Activated T-helper 2 cell treated with anti-CD3 and anti-CD28 coated beads, Interferon-gamma antibody, Interleukin-2, Interleukin-4, amounts not matched to agents 10 μg/mL and 5 μg/mL and 100 μg/mL, durations not matched to agents 14 hours and 24 hours and 36 hours (primary cell): ENCODE measurements around the gene SPATA1. TPM values are rescaled to one million over a fixed set of nuclear protein-coding genes. Genes with fewer than 3 reads are reported as not detected.
"Not testable (repeated sequence)": the region's sequence is repeated elsewhere in the genome, so short reads cannot be mapped to it uniquely, and the experiment has no call there.

ENCODE experiments used
- DNase-seq: peaks from one replicate; pipeline ENCODE4 v3.0.0; 2021; ENCODE audit warnings: low spot score
- H3K27ac Mint-ChIP-seq: one replicate; pipeline ENCODE4 v1.8.0; 2021; ENCODE audit warnings: mixed read lengths
- H3K27me3 Mint-ChIP-seq: one replicate; pipeline ENCODE4 v1.8.0; 2021; ENCODE audit warnings: low read depth, mixed read lengths
- H3K36me3 Mint-ChIP-seq: one replicate; pipeline ENCODE4 v1.8.0; 2021; ENCODE audit warnings: low read depth, mixed read lengths
- H3K4me1 Mint-ChIP-seq: one replicate; pipeline ENCODE4 v1.8.0; 2021; ENCODE audit warnings: low read depth, mixed read lengths
- H3K4me3 Mint-ChIP-seq: one replicate; pipeline ENCODE4 v1.8.0; 2021; ENCODE audit warnings: low read depth, mild to moderate bottlenecking, moderate library complexity, mixed read lengths
- H3K9me3 Mint-ChIP-seq: one replicate; pipeline ENCODE4 v1.8.0; 2021; ENCODE audit warnings: mixed read lengths
- intact Hi-C: fragments of 100-400 bp; cut with micrococcal nuclease; formaldehyde crosslinking; loops from one replicate; pipeline ENCODE4 v1.15.1; 2023
- total RNA-seq: library from RNA; stranded (reverse); gene quantifications from 2 replicates; pipeline ENCODE4 v1.2.3, GENCODE V29; 2022

SPATA1 gene
- total RNA-seq, 1 donor from 2014 or later: 1.4 TPM

GRCh38 chr1:84496498-84496897, 9.7 kb upstream of the SPATA1 start:
- no peak for DNase-seq

GRCh38 chr1:84497631-84498275, 8.4 kb upstream of the SPATA1 start:
- intact Hi-C loops: no loop called here
- Mint-ChIP-seq H3K4me1 (peaks cover 14% of the 10 kb centered on the region), H3K27me3 (no peaks in the 10 kb centered on the region), H3K36me3 (peaks cover 82% of the 10 kb centered on the region), H3K9me3 (no peaks in the 10 kb centered on the region), H3K27ac (no peak overlapping the region), H3K4me3 (no peak overlapping the region)
- no peak for DNase-seq

More at GRCh38 chr1:84496498-84496897, 9.7 kb upstream of the SPATA1 start:
- intact Hi-C loops: no loop called here
- Mint-ChIP-seq H3K27ac (no peak overlapping the region), H3K27me3 (no peaks in the 10 kb centered on the region), H3K9me3 (no peaks in the 10 kb centered on the region), H3K4me1 (peaks cover 10% of the 10 kb centered on the region), H3K36me3 (peaks cover 85% of the 10 kb centered on the region), H3K4me3 (no peak overlapping the region)

GRCh38 chr1:84502927-84503326, 3.3 kb upstream of the SPATA1 start:
- no peak overlapping the region for H3K27ac Mint-ChIP-seq
- no peaks in the 10 kb centered on the region for H3K27me3 Mint-ChIP-seq
- peaks cover 61% of the 10 kb centered on the region for H3K36me3 Mint-ChIP-seq
- DNase-seq: no peak
- no peaks in the 10 kb centered on the region for H3K9me3 Mint-ChIP-seq
- intact Hi-C loops: loop anchor here (10.0 kb wide), 1 partner anchor 208 kb away; no protein-coding TSS in a partner anchor
- H3K4me3 Mint-ChIP-seq: no peak overlapping the region
- H3K4me1 Mint-ChIP-seq: peaks cover 33% of the 10 kb centered on the region

GRCh38 chr1:84504580-84505492, 1.4 kb upstream of the SPATA1 start:
- Mint-ChIP-seq H3K36me3 (peaks cover 63% of the 10 kb centered on the region), H3K9me3 (peaks cover 14% of the 10 kb centered on the region), H3K27ac (peak overlapping the region; percentile 99), H3K4me1 (peaks cover 28% of the 10 kb centered on the region), H3K27me3 (no peaks in the 10 kb centered on the region), H3K4me3 (peak overlapping the region; percentile 100)
- intact Hi-C loops: loop anchor here (1.0 to 10.0 kb wide), 3 partner anchors 26 to 772 kb away; partner anchors contain the start of genes BCL10 and RPF1
- no peak for DNase-seq

- peaks cover 55% of the 10 kb centered on the region for H3K36me3 Mint-ChIP-seq
Observed at GRCh38 chr1:84505493-84506001, 639 bp upstream of the SPATA1 start.

DNA sequence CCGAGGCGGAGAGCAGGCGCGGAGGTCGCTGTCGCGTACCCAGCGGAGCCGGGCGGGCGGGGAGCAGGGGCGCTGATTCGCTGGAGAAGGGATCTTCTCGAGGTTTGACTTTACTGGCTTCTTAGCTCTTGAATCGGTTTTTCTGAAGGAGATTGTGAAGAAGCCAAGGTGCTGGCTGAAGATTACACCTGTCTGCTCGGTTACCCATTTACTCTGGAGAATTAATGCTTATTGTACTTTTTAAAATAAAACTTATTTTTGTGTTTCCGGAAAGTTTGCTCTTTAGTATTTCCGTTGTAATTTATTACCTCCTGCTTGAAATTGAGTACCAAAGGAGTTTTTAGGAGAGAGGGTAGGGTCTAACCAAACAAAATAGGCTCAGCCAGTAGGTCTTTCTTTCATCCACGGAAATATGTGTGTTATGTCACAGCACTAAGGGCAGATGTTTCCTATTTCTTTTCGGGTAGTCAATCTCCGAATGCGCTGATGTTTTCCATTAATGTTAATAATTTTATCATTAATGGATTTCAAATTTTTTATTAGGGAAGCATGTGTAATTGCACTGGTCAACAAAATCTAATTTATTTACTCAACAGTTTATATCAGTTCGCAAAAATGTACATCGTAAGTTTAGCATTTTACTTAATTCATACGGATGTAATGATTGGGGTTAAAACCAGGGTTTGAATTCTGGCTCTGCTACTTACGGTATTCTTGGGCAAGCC, 705 bp downstream of the SPATA1 start:
- H3K27me3 Mint-ChIP-seq: no peaks in the 10 kb centered on the region
- no peak for DNase-seq
- H3K4me1 Mint-ChIP-seq: peaks cover 21% of the 10 kb centered on the region
- peak overlapping the region; percentile 94 for H3K4me3 Mint-ChIP-seq
- intact Hi-C loops: loop anchor here (1.0 to 10.0 kb wide), 8 partner anchors 64 to 770 kb away; partner anchors contain the start of genes BCL10 and CTBS
- peak overlapping the region; percentile 98 for H3K27ac Mint-ChIP-seq
- peaks cover 14% of the 10 kb centered on the region for H3K9me3 Mint-ChIP-seq
- peaks cover 42% of the 10 kb centered on the region for H3K36me3 Mint-ChIP-seq

More at GRCh38 chr1:84505493-84506001, 639 bp upstream of the SPATA1 start:
- no peak for DNase-seq
- Mint-ChIP-seq H3K27ac (peak overlapping the region; percentile 99), H3K4me3 (peak overlapping the region; percentile 100), H3K27me3 (no peaks in the 10 kb centered on the region), H3K4me1 (peaks cover 28% of the 10 kb centered on the region), H3K9me3 (peaks cover 14% of the 10 kb centered on the region)
- intact Hi-C loops: loop anchor here (1.0 to 10.0 kb wide), 8 partner anchors 63 to 772 kb away; partner anchors contain the start of genes BCL10 and CTBS

GRCh38 chr1:84507887-84508286, 1.7 kb downstream of the SPATA1 start:
- H3K36me3 Mint-ChIP-seq: peaks cover 37% of the 10 kb centered on the region
- H3K9me3 Mint-ChIP-seq: peaks cover 14% of the 10 kb centered on the region
- not testable (repeated sequence) for H3K4me3 Mint-ChIP-seq, DNase-seq, H3K27me3 Mint-ChIP-seq, H3K27ac Mint-ChIP-seq
- intact Hi-C loops: loop anchor here (2.0 to 10.0 kb wide), 4 partner anchors 65 to 769 kb away; partner anchors contain the start of gene BCL10
- H3K4me1 Mint-ChIP-seq: peaks cover 25% of the 10 kb centered on the region

DNA sequence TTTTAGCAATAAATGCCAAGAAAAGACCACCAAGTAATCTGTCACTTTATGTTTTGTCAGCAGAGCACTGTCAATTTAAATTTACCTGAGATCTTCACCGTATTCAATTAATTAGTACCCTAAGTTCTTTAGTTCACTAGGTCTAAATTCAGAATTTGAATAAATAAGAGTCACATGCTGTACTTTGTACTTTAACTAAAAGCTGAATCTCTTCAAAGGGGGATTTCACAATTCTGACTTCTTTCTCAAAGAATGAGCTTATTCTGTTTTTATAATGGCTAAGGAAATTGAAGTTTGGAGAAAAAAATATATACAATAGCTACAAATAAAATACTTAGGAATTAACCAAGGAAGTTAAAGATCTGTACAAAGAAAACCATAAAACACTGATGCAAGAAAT, 2.3 kb downstream of the SPATA1 start:
- H3K4me3 Mint-ChIP-seq: peak overlapping the region; percentile 33
- peaks cover 33% of the 10 kb centered on the region for H3K36me3 Mint-ChIP-seq
- H3K27me3 Mint-ChIP-seq: no peaks in the 10 kb centered on the region
- H3K9me3 Mint-ChIP-seq: peaks cover 14% of the 10 kb centered on the region
- DNase-seq: no peak
- H3K4me1 Mint-ChIP-seq: peaks cover 24% of the 10 kb centered on the region
- H3K27ac Mint-ChIP-seq: no peak overlapping the region
- intact Hi-C loops: loop anchor here (5.0 to 10.0 kb wide), 2 partner anchors 214 to 769 kb away; partner anchors contain the start of gene BCL10

DNA sequence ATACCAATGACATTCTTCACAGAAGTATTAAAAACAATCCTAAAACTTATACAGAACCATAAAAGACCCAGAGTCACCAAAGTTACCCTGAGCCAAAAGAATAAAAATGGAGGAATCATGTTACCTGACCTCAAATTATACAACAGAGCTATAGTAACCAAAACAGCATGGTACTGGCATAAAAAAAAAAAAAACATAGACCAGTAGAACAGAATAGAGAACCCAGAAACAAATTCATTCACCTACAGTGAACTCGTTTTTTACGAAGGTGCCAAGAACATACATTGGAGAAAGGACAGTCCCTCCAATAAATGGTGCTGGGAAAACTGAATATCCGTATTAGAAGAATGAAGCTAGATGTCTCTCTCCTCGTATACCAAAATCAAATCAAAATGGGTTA, 2.8 kb downstream of the SPATA1 start:
- Mint-ChIP-seq H3K4me3 (no peak overlapping the region), H3K4me1 (peaks cover 19% of the 10 kb centered on the region), H3K27me3 (no peaks in the 10 kb centered on the region), H3K9me3 (peaks cover 14% of the 10 kb centered on the region), H3K36me3 (peaks cover 31% of the 10 kb centered on the region), H3K27ac (no peak overlapping the region)
- intact Hi-C loops: loop anchor here (5.0 to 10.0 kb wide), 2 partner anchors 214 to 768 kb away; partner anchors contain the start of gene BCL10
- no peak for DNase-seq

DNA sequence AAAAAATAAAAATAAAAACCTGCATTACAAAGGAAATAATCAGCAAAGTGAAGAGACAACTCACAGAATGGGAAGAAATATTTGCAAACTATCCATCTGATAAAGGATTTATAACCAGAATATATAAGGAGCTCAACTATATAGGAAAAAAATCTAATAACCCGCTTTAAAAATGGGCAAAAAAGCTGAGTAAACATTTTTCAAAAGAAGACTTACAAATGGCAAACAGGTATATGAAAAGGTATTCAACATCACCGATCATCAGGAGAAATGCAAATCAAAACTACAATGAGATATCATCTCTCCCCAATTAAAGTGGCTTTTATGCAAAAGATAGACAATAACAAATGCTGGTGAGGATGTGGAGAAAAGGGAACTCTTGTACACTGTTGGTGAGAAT, 4.0 kb downstream of the SPATA1 start:
- Mint-ChIP-seq H3K4me3 (no peak overlapping the region), H3K36me3 (peaks cover 21% of the 10 kb centered on the region), H3K27ac (no peak overlapping the region), H3K9me3 (peaks cover 14% of the 10 kb centered on the region), H3K4me1 (peaks cover 12% of the 10 kb centered on the region), H3K27me3 (no peaks in the 10 kb centered on the region)
- intact Hi-C loops: no loop called here
- no peak for DNase-seq

DNA sequence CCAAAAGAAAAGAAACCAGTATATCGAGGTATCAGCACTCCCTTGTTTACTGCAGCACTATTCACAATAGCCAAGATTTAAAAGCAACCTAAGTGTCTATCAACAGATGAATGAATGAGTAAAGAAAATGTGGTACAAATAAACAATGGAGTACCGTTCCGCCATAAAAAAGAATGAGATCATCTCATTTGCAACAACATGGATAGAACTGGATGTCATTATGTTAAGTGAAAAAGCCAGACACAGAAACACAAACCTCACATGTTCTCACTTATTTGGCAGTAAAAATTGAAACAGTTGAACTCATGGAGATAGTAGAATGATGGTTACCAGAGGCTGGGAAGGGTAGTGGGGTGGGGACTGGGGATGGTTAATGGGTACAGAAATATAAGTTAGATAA, 4.5 kb downstream of the SPATA1 start:
- Mint-ChIP-seq H3K27ac (no peak overlapping the region), H3K4me3 (no peak overlapping the region), H3K9me3 (peaks cover 14% of the 10 kb centered on the region), H3K4me1 (peaks cover 12% of the 10 kb centered on the region), H3K27me3 (no peaks in the 10 kb centered on the region), H3K36me3 (peaks cover 17% of the 10 kb centered on the region)
- DNase-seq: no peak
- intact Hi-C loops: no loop called here

- Mint-ChIP-seq H3K4me3 (no peak overlapping the region), H3K4me1 (no peaks in the 10 kb centered on the region), H3K27ac (no peak overlapping the region), H3K9me3 (peaks cover 5% of the 10 kb centered on the region), H3K27me3 (no peaks in the 10 kb centered on the region), H3K36me3 (peaks cover 8% of the 10 kb centered on the region)
- intact Hi-C loops: no loop called here
- DNase-seq: no peak
Observed at GRCh38 chr1:84524590-84524989, 18.4 kb downstream of the SPATA1 start.
